Sigmoid colon (tissue), 7 donors: ENCODE results near the gene TBX19. TPM values are rescaled to one million over a fixed set of nuclear protein-coding genes. Genes with fewer than 3 reads are reported as not detected.

Experiments used
- DNase-seq: peaks from one replicate; pipeline ENCODE4 v3.0.0-alpha.2; 2019
- H3K27ac ChIP-seq, 4 donors: fragments of 200-600 bp; sonication (generic); one replicate each; pipeline ENCODE4 v1.5.1; 2016 to 2019; ENCODE audit warnings: mild to moderate bottlenecking in 1 of 4
- H3K27me3 ChIP-seq, 3 donors: fragments of 200-600 bp; sonication (generic); one replicate each; pipeline ENCODE4 v1.5.1; 2019; ENCODE audit warnings: mild to moderate bottlenecking in 1 of 3
- H3K36me3 ChIP-seq, 4 donors: fragments of 200-600 bp; sonication (generic); one replicate each; pipeline ENCODE4 v1.5.1; 2016 to 2019
- H3K4me1 ChIP-seq, 4 donors: fragments of 200-600 bp; sonication (generic); one replicate each; pipeline ENCODE4 v1.5.1; 2017 to 2019
- H3K4me3 ChIP-seq, 4 donors: fragments of 200-600 bp; sonication (generic); one replicate each; pipeline ENCODE4 v1.5.1; 2017 to 2019; ENCODE audit warnings: mild to moderate bottlenecking in 2 of 4, moderate library complexity in 1 of 4
- H3K9me3 ChIP-seq, 4 donors: fragments of 200-600 bp in 3 of 4; sonication (generic) in 3 of 4; one replicate each; pipeline versions ENCODE4 v1.5.1 to v1.6.1; 2013 to 2019
- EP300 ChIP-seq, 4 donors: sonication (generic); formaldehyde crosslinking; IDR thresholded peaks; one replicate each; pipeline ENCODE4 v1.6.1; 2017; ENCODE audit warnings: antibody characterized with exemption in 4 of 4
- POLR2A ChIP-seq, 2 donors: fragments of 450-650 bp; IDR thresholded peaks; one replicate each; pipeline ENCODE4 v1.6.1; 2016; ENCODE audit warnings: antibody characterized with exemption in 2 of 2, mild to moderate bottlenecking in 2 of 2, moderate library complexity in 2 of 2
- POLR2AphosphoS5 ChIP-seq, 4 donors: sonication (generic); formaldehyde crosslinking; IDR thresholded peaks; one replicate each; pipeline ENCODE4 v1.6.1; 2017; ENCODE audit warnings: antibody characterized with exemption in 4 of 4
- whole genome bisulfite sequencing, 2 donors: extraction: QIAGEN DNeasy Blood & Tissue Kit; methylation state at CpG; one replicate each; pipeline ENCODE4 v1.1.7; 2013; 5-methylcytosine and 5-hydroxymethylcytosine counted together
- intact Hi-C: fragments of 100-400 bp; cut with DNase I; formaldehyde crosslinking; loops from one replicate; pipeline ENCODE4 v1.15.1; 2023
- polyA plus RNA-seq, 3 donors: library from polyadenylated mRNA; stranded (reverse); fragments of 200-250 nt; gene quantifications; one replicate each; pipeline ENCODE4 v1.2.3, GENCODE V29; 2013
- total RNA-seq, 4 donors: library from RNA; depleted of rRNA; stranded (reverse); fragments of >200 nt; gene quantifications; one replicate each; pipeline ENCODE4 v1.1.0, GENCODE V29; 2016
- TF ChIP-seq, protein P1 (sequence below), 4 experiments: fragments of 450-650 bp in 3 of 4; fragments of 200-600 bp in 1 of 4; IDR thresholded peaks; one replicate each; pipeline ENCODE4 v1.5.1; 2016 to 2019; ENCODE audit warnings: antibody characterized with exemption in 4 of 4, mild to moderate bottlenecking in 3 of 4, moderate library complexity in 2 of 4
- donor health status: healthy with polysubstance abuse.
- donor health status: Bipolar disorder and iron deficiency.
- donor health status: healthy.

The TBX19 gene
- total and polyA plus RNA-seq, 7 donors, result 0.46 to 5.3 (median 2.7) TPM

DNA sequence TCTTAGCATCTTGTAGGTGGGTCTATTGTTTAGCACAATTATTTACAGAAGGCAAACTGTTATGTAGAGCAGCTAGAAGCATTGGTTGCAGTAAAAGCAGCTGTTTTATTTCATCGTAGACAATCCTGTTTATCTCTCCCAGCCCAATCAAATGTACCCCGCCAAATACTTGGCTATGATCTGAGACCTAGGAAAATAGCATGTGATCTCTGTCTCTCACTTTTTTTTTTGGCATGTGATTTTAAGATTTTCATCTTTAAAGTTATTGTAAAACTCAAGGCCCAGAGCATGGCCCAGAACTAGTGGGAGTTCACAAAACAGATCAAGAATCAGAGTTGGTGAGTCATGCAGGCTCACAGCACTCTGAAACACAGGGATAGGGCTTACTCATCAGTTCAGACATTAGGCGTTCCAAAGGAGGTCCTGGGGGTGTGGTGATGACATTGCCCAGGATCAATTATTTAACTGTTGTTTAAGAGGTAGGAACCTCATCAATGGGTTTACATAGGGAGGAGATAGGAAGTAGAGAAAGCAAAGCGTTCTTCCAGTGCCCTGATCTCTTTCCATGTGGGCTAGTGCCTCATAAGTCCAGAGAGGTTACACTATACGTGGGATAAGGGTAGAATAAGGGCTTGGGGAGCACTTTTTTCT is 40.2 kb downstream of the TBX19 start:
- intact Hi-C loops, result no loop called here
- no peak overlapping the region for H3K4me3 ChIP-seq
- peaks cover 0 to 18% (median 12%) of the 10 kb centered on the region in 4 donors for H3K4me1 ChIP-seq
- peak overlapping the region; percentile 53 to 75 (median 73) for H3K27ac ChIP-seq
- peak; percentile 85 for DNase-seq
- no peaks in the 10 kb centered on the region for H3K36me3 ChIP-seq
- no peaks in the 10 kb centered on the region for H3K9me3 ChIP-seq
- no peaks in the 10 kb centered on the region for H3K27me3 ChIP-seq
- 59 to 78% methylated on average over 5 of the region's 5 CpGs for WGBS, 2 donors
- peak; percentile 15 to 59 (median 54) for TF ChIP-seq POLR2AphosphoS5 (IDR thresholded peaks at IDR 0.05)
- TF ChIP-seq, protein P1, sequence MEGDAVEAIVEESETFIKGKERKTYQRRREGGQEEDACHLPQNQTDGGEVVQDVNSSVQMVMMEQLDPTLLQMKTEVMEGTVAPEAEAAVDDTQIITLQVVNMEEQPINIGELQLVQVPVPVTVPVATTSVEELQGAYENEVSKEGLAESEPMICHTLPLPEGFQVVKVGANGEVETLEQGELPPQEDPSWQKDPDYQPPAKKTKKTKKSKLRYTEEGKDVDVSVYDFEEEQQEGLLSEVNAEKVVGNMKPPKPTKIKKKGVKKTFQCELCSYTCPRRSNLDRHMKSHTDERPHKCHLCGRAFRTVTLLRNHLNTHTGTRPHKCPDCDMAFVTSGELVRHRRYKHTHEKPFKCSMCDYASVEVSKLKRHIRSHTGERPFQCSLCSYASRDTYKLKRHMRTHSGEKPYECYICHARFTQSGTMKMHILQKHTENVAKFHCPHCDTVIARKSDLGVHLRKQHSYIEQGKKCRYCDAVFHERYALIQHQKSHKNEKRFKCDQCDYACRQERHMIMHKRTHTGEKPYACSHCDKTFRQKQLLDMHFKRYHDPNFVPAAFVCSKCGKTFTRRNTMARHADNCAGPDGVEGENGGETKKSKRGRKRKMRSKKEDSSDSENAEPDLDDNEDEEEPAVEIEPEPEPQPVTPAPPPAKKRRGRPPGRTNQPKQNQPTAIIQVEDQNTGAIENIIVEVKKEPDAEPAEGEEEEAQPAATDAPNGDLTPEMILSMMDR (IDR thresholded peaks at IDR 0.05), result no peak

DNA sequence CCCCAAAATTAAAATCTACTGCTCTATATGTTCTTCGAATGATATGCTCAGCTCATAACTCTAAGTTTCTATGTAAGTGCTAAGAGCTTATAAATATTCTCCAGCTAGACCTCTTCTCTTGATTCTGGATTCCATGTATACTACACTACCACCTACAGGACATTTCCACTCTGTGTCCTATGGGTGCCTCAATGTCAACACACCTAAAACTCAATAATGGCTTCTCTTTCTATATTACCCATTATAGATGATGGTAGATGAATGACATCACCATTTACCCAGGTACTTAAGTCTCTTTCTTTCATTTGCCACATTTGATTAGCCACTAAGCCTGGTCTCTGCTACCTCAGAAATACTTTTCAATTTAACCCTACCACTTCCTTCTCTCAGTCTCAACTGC is 41.3 kb downstream of the TBX19 start:
- Histone ChIP-seq H3K4me1 (peaks cover 0 to 18% (median 12%) of the 10 kb centered on the region in 4 donors), H3K36me3 (no peaks in the 10 kb centered on the region), H3K27ac (peak overlapping the region in 1 of 4 donors; percentile 75), H3K4me3 (no peak overlapping the region), H3K27me3 (no peaks in the 10 kb centered on the region), H3K9me3 (no peaks in the 10 kb centered on the region)
- TF ChIP-seq EP300 (IDR thresholded peaks at IDR 0.05) (no peak), POLR2AphosphoS5 (IDR thresholded peaks at IDR 0.05) (no peak)
- TF ChIP-seq, protein P1 (IDR thresholded peaks at IDR 0.05), result peak in 1 of 4 experiments; percentile 25
- intact Hi-C loops, result no loop called here
- no peak for DNase-seq
- 2 to 86% methylated on average over 1 of the region's 1 CpG for WGBS, 2 donors

DNA sequence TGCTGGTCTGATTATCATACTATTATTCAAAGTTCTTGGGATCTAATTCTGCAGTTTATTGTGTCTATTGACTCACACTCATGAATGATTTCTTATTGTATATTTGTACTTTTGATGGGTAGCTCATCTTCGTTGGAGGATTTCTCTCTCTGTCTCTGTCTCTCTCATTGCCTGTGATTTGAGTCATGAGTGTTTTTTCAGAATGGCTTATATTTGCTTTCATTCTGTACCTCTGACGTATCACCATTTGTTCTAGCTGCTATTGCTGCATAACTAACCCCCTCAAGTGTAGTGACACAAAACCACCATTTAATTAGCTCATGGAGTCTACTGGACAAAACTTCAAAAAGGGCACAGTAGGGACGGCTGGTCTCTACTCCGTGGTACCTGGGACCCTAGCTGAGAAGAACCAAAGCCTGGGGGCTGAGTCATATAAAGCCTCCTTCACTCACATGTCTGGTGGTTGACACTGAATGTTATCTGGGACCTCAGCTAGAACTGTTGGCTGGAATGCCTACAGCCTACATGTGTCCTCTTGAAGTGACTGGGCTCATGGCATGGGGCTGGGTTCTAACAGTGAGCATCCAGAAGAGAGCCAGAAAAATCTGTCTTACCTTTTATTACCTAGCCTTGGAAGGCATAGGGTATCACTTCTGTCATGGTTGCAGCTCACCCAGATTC is 44.2 kb downstream of the TBX19 start:
- Histone ChIP-seq H3K4me1 (peaks cover 0 to 18% (median 12%) of the 10 kb centered on the region in 4 donors), H3K27ac (no peak overlapping the region), H3K36me3 (no peaks in the 10 kb centered on the region), H3K27me3 (no peaks in the 10 kb centered on the region), H3K9me3 (no peaks in the 10 kb centered on the region), H3K4me3 (no peak overlapping the region)
- TF ChIP-seq EP300 (IDR thresholded peaks at IDR 0.05), result no peak
- no peak for TF ChIP-seq POLR2AphosphoS5 (IDR thresholded peaks at IDR 0.05)
- no peak for TF ChIP-seq POLR2A (IDR thresholded peaks at IDR 0.05)
- TF ChIP-seq, protein P1 (IDR thresholded peaks at IDR 0.05), result no peak
- WGBS, 2 donors, result 93 to 94% methylated on average over 4 of the region's 4 CpGs
- intact Hi-C loops, result no loop called here
- no peak for DNase-seq

DNA sequence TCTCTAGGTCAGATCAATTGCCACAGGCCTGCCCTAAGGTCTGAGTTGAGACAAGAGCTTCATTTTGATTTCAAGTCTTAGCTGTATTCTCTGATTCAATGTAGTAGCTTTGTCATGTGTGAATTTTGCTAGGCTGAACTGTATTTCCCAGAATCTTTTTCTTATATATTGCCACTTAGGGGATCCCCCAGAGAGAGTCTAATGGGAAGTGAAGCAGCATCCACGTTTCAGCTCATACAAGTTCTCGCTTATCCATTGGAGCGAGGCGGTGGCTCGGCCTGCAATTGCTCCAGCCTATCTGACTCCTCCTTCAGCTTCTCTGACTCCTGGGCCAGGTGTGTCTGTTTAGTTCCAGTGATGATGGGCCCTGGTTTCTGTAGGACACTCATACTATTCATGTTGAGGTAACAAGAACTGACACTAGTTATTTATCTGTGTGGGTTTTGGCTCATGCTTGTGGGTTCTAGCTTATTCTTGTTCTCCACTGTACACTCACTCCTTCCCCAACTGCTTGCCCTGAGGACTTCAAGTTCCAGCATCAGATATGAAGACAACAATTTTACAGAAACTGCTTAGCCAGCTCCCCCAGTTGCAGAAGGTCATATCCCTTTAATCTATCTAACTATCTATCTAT is 48.2 kb downstream of the TBX19 start:
- Histone ChIP-seq H3K4me1 (no peaks in the 10 kb centered on the region), H3K4me3 (no peak overlapping the region), H3K27ac (no peak overlapping the region), H3K36me3 (no peaks in the 10 kb centered on the region), H3K27me3 (no peaks in the 10 kb centered on the region), H3K9me3 (no peaks in the 10 kb centered on the region)
- no peak for DNase-seq
- WGBS, 2 donors, result 87 to 94% methylated on average over 5 of the region's 5 CpGs
- intact Hi-C loops, result no loop called here
- TF ChIP-seq POLR2A (IDR thresholded peaks at IDR 0.05) (no peak), EP300 (IDR thresholded peaks at IDR 0.05) (no peak), POLR2AphosphoS5 (IDR thresholded peaks at IDR 0.05) (no peak)
- TF ChIP-seq, protein P1 (IDR thresholded peaks at IDR 0.05), result no peak
